GM23338 (cell line): ENCODE data around the gene RBM22. TPM values are rescaled to one million over a fixed set of nuclear protein-coding genes. Genes with fewer than 3 reads are reported as not detected.
"Not testable (repeated sequence)": the region's sequence is repeated elsewhere in the genome, so short reads cannot be mapped to it uniquely, and the experiment has no call there.

Source experiments
- ATAC-seq: fragments of 200-7000 bp; cut with Tn5 transposase; 3 replicates; pipeline ENCODE4 v1.9.1; 2020
- DNase-seq: peaks from one replicate; pipeline ENCODE4 v3.0.0-alpha.2; 2015; ENCODE audit warnings: low spot score
- H2AFZ ChIP-seq: fragments of 200-600 bp; sonication (generic); 2 replicates; pipeline ENCODE4 v1.8.0; 2016; ENCODE audit warnings: antibody characterized with exemption, mild to moderate bottlenecking, moderate library complexity
- H3F3A ChIP-seq: fragments of 200-600 bp; sonication (generic); replicated peaks from 2 replicates; pipeline ENCODE4 v1.8.0; 2017; ENCODE audit warnings: antibody characterized with exemption, mixed run types, low read depth
- H3K27ac ChIP-seq: fragments of 200-600 bp; sonication (generic); 2 replicates; pipeline ENCODE4 v1.6.1; 2016; ENCODE audit warnings: low read depth
- H3K27me3 ChIP-seq: fragments of 200-600 bp; sonication (generic); 2 replicates; pipeline ENCODE4 v1.8.0; 2016; ENCODE audit warnings: mild to moderate bottlenecking, mixed run types, moderate library complexity; ENCODE audit not compliant: insufficient read depth
- H3K36me3 ChIP-seq: fragments of 200-600 bp; sonication (generic); 2 replicates; pipeline ENCODE4 v1.8.0; 2016; ENCODE audit warnings: mild to moderate bottlenecking; ENCODE audit not compliant: insufficient read depth
- H3K4me1 ChIP-seq: fragments of 200-600 bp; sonication (generic); 2 replicates; pipeline ENCODE4 v1.8.0; 2016; ENCODE audit warnings: mild to moderate bottlenecking, moderate library complexity; ENCODE audit not compliant: insufficient read depth
- H3K4me2 ChIP-seq: fragments of 200-600 bp; sonication (generic); 2 replicates; pipeline ENCODE4 v1.7.1; 2017; ENCODE audit warnings: mixed run types
- H3K4me3 ChIP-seq: fragments of 200-600 bp; sonication (generic); 2 replicates; pipeline ENCODE4 v1.6.1; 2016; ENCODE audit warnings: mixed run types
- H3K79me2 ChIP-seq: fragments of 200-600 bp; sonication (generic); replicated peaks from 2 replicates; pipeline ENCODE4 v1.8.0; 2017; ENCODE audit warnings: mild to moderate bottlenecking; ENCODE audit not compliant: insufficient read depth
- H3K9me2 ChIP-seq: fragments of 200-600 bp; sonication (generic); 2 replicates; pipeline ENCODE4 v1.8.0; 2017; ENCODE audit not compliant: insufficient read depth
- H4K20me1 ChIP-seq: fragments of 200-600 bp; sonication (generic); replicated peaks from 2 replicates; pipeline ENCODE4 v1.8.0; 2017; ENCODE audit warnings: mild to moderate bottlenecking; ENCODE audit not compliant: insufficient read depth
- H3K27ac Mint-ChIP-seq: 2 replicates; pipeline ENCODE4 v1.8.0; 2020; ENCODE audit warnings: inconsistent platforms, mild to moderate bottlenecking, moderate library complexity, mixed read lengths
- H3K27me3 Mint-ChIP-seq: 3 replicates; pipeline ENCODE4 v1.8.0; 2022; ENCODE audit warnings: low read depth, mild to moderate bottlenecking, moderate library complexity, mixed read lengths, inconsistent platforms; ENCODE audit not compliant: insufficient read depth, poor library complexity
- H3K36me3 Mint-ChIP-seq: 3 replicates; pipeline ENCODE4 v1.8.0; 2021; ENCODE audit warnings: low read depth, mild to moderate bottlenecking, inconsistent platforms, moderate library complexity, mixed read lengths
- H3K4me1 Mint-ChIP-seq: 3 replicates; pipeline ENCODE4 v1.8.0; 2020; ENCODE audit warnings: mild to moderate bottlenecking, inconsistent platforms, mixed read lengths
- H3K4me3 Mint-ChIP-seq: 3 replicates; pipeline ENCODE4 v1.8.0; 2021; ENCODE audit warnings: moderate library complexity, mild to moderate bottlenecking, inconsistent platforms, mixed read lengths
- H3K9me3 Mint-ChIP-seq: 3 replicates; pipeline ENCODE4 v1.8.0; 2020; ENCODE audit warnings: moderate library complexity, mild to moderate bottlenecking, inconsistent platforms, mixed read lengths
- CREB1 ChIP-seq: fragments of 250-450 bp; sonication (Bioruptor Pico); IDR thresholded peaks from 2 replicates; pipeline ENCODE4 v1.5.0; 2020; ENCODE audit warnings: low read depth, mild to moderate bottlenecking, moderate library complexity
- EZH2phosphoT487 ChIP-seq: fragments of 200-600 bp; sonication (generic); IDR thresholded peaks from one replicate; pipeline ENCODE4 v1.8.1; 2018; ENCODE audit warnings: antibody characterized with exemption; ENCODE audit not compliant: unreplicated experiment
- NANOG ChIP-seq: IDR thresholded peaks from 2 replicates; pipeline ENCODE4 v1.6.1; 2016; ENCODE audit warnings: antibody characterized with exemption, borderline replicate concordance
- POLR2AphosphoS5 ChIP-seq: IDR thresholded peaks from 2 replicates; pipeline ENCODE4 v1.6.1; 2016; ENCODE audit warnings: antibody characterized with exemption, low read depth
- long read RNA-seq: library from polyadenylated mRNA; unstranded; transcript quantifications from one replicate; pipeline ENCODE4 v2.0.0, GENCODE V29; 2020; ENCODE audit not compliant: unreplicated experiment
- polyA plus RNA-seq: library from polyadenylated mRNA; unstranded; fragments of >200 nt; fragmentation: Nextera tagmentation; extraction: Ambion mirVana; gene quantifications from 2 replicates; pipeline ENCODE4 v1.2.1, GENCODE V29; 2016
- total RNA-seq: library from RNA; depleted of rRNA; stranded (reverse); fragments of >200 nt; shearing (Covaris generic); gene quantifications from 2 replicates; pipeline ENCODE4 v1.2.3, GENCODE V29; 2014; rRNA removed
- TF ChIP-seq, protein P1 (sequence below): IDR thresholded peaks from 2 replicates; pipeline ENCODE4 v1.6.1; 2016; ENCODE audit warnings: antibody characterized with exemption
- TF ChIP-seq, protein P2 (sequence below), 2 experiments: fragments of 200-600 bp in 1 of 2; sonication (generic) in 1 of 2; conservative IDR thresholded peaks; 2 replicates each; pipeline versions ENCODE4 v1.5.1 to v1.6.1; 2016 to 2017; ENCODE audit warnings: antibody characterized with exemption in 2 of 2, low read depth in 2 of 2, mild to moderate bottlenecking in 2 of 2, moderate library complexity in 1 of 2

The RBM22 gene
- total RNA-seq (30.7 and 32.3 TPM in 2 replicates), polyA plus RNA-seq (20.3 and 23.4 TPM in 2 replicates)
- long read RNA-seq, transcript RBM22-201 (11 exons, 2,342 nt) = major isoform, 7 of 13 reads
- long read RNA-seq, partial matches to known transcripts = 4 of 13 reads
- long read RNA-seq, other reads (novel, unspliced or antisense) = 1 of 13 reads

DNA sequence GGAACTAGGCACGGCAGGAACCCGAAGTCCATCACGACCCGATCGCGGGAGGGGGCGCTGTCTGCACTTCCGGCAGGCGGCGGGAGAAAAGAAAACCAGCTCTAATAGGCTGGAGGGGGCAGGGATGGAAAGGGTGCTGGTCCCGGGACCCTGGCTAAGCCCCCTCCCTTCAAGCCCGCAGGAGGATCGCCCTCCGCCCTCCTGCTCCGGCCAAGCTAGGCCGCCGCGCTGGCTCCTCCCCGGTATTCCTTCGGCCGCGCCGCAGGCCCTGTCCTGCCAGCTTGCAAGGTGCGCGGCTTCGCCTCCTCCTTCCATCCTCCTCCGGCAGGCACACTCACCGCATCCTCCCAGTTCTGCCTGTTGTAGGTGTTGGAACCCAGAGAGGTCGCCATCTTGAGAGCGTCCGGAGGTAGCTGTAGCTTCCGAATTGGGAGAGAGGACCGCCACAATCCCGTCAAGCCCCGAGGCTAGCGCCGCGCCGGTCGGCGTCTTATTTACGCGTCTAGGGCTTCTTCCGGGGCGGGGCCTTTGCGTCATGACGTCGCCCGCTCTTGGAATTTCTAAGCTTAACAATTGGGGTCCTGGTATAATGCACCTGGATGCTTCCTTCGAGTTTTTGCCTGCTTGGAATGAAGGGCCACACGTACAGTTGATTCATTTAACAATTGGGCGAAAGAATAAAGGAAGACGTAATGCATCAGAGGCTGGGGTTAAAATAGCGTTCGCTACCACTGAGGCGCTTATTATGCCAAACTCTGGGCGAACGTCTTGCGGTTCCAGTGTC is at the start of gene RBM22:
Gene RBM22 (minus strand): TSS at position 469 of the 784 bp plus-strand sequence. CDS start 77 bp downstream, at position 392.
- H3K79me2 ChIP-seq = peaks cover 18% of the 10 kb centered on the region
- peak within 1 kb of the TSS; percentile 84 for H3K4me3 ChIP-seq
- H3K9me2 ChIP-seq = no peaks in the 10 kb centered on the region
- peak within 1 kb of the TSS; percentile 97 for H3K27ac ChIP-seq
- H2AFZ ChIP-seq = 0 out of 2 replicates have a peak within 1 kb of the TSS, but pooled peaks have one; percentile 76
- peak; percentile 98 for DNase-seq
- peaks cover 4% of the 10 kb centered on the region; the same call in 1 of the 2 replicates for H4K20me1 ChIP-seq
- H3K4me3 Mint-ChIP-seq = no peak within 1 kb of the TSS; the same call in 2 of the 3 replicates
- H3K27me3 ChIP-seq = no peaks in the 10 kb centered on the region
- no peaks in the 10 kb centered on the region for H3F3A ChIP-seq
- H3K4me1 Mint-ChIP-seq = no peaks in the 10 kb centered on the region; the same call in 2 of the 3 replicates
- peak; percentile 96 for ATAC-seq
- H3K9me3 Mint-ChIP-seq = no peaks in the 10 kb centered on the region
- peaks cover 4% of the 10 kb centered on the region; the same call in 1 of the 2 replicates for H3K4me1 ChIP-seq
- H3K36me3 ChIP-seq = peaks cover 33% of the 10 kb centered on the region
- peaks cover 2% of the 10 kb centered on the region for H3K27me3 Mint-ChIP-seq
- H3K4me2 ChIP-seq = peak within 1 kb of the TSS; percentile 99
- H3K27ac Mint-ChIP-seq = no peak within 1 kb of the TSS
- TF ChIP-seq CREB1 (CRISPR knock-in tag) (peak; percentile 96), EZH2phosphoT487 (no peak), POLR2AphosphoS5 (peak; percentile 86)
- TF ChIP-seq, protein P1, sequence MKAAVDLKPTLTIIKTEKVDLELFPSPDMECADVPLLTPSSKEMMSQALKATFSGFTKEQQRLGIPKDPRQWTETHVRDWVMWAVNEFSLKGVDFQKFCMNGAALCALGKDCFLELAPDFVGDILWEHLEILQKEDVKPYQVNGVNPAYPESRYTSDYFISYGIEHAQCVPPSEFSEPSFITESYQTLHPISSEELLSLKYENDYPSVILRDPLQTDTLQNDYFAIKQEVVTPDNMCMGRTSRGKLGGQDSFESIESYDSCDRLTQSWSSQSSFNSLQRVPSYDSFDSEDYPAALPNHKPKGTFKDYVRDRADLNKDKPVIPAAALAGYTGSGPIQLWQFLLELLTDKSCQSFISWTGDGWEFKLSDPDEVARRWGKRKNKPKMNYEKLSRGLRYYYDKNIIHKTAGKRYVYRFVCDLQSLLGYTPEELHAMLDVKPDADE = peak; percentile 85
- TF ChIP-seq, protein P2, sequence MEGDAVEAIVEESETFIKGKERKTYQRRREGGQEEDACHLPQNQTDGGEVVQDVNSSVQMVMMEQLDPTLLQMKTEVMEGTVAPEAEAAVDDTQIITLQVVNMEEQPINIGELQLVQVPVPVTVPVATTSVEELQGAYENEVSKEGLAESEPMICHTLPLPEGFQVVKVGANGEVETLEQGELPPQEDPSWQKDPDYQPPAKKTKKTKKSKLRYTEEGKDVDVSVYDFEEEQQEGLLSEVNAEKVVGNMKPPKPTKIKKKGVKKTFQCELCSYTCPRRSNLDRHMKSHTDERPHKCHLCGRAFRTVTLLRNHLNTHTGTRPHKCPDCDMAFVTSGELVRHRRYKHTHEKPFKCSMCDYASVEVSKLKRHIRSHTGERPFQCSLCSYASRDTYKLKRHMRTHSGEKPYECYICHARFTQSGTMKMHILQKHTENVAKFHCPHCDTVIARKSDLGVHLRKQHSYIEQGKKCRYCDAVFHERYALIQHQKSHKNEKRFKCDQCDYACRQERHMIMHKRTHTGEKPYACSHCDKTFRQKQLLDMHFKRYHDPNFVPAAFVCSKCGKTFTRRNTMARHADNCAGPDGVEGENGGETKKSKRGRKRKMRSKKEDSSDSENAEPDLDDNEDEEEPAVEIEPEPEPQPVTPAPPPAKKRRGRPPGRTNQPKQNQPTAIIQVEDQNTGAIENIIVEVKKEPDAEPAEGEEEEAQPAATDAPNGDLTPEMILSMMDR (conservative IDR thresholded peaks at IDR 0.05; ENCODE audit: low read depth in 2 of 2) = peak; percentile 48 to 62
- H3K36me3 Mint-ChIP-seq = peaks cover 25% of the 10 kb centered on the region

DNA sequence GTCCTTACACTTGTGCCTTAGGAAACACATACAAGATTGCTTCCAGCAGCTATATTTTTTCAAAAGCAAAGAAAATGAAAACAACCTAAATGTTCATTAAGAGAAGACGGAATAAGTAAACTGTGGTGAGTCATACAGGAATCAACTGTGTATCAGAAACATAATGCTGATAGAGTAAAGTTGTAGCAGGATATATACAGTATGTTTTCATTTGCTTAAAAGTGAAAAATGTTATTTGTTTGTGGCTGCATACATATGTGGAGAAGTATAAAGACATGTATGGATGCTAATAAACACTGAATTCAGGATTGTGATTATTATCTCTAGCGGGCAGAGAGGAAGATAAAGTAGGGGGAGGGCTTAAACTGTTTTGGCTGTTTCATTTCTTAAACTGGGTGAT is 49.6 kb upstream of the RBM22 start:
- H3K36me3 ChIP-seq = peaks cover 14% of the 10 kb centered on the region
- H3K27me3 ChIP-seq = no peaks in the 10 kb centered on the region
- DNase-seq = no peak
- H4K20me1 ChIP-seq = no peaks in the 10 kb centered on the region
- no peaks in the 10 kb centered on the region for H3F3A ChIP-seq
- H3K4me2 ChIP-seq = no peak overlapping the region
- no peak for ATAC-seq
- H2AFZ ChIP-seq = no peak overlapping the region
- H3K9me2 ChIP-seq = no peaks in the 10 kb centered on the region
- H3K27me3 Mint-ChIP-seq = no peaks in the 10 kb centered on the region
- H3K4me3 Mint-ChIP-seq = no peak overlapping the region
- peaks cover 51% of the 10 kb centered on the region for H3K36me3 Mint-ChIP-seq
- TF ChIP-seq, protein P2 (conservative IDR thresholded peaks at IDR 0.05; ENCODE audit: low read depth in 2 of 2) = no peak
- TF ChIP-seq NANOG (no peak), POLR2AphosphoS5 (no peak)
- H3K4me1 ChIP-seq = no peaks in the 10 kb centered on the region
- peaks cover 32% of the 10 kb centered on the region for H3K79me2 ChIP-seq
- H3K4me1 Mint-ChIP-seq = no peaks in the 10 kb centered on the region
- no peak overlapping the region for H3K4me3 ChIP-seq
- H3K27ac ChIP-seq = no peak overlapping the region
- no peak overlapping the region for H3K27ac Mint-ChIP-seq
- H3K9me3 Mint-ChIP-seq = peaks cover 3% of the 10 kb centered on the region; the same call in 1 of the 3 replicates

DNA sequence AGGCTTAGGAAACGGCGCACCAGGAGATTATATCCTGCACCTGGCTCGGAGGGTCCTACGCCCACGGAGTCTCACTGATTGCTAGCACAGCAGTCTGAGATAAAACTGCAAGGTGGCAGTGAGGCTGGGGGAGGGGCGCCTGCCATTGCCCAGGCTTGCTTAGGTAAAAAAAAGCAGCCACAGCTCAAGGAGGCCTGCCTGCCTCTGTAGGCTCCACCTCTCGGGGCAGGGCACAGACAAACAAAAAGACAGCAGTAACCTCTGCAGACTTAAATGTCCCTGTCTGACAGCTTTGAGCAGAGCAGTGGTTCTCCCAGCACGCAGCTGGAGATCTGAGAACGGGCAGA is 42.3 kb upstream of the RBM22 start:
- H3K36me3 ChIP-seq, H3K27ac Mint-ChIP-seq, H4K20me1 ChIP-seq, H3K27me3 Mint-ChIP-seq, H3K27me3 ChIP-seq, ATAC-seq, H2AFZ ChIP-seq, H3F3A ChIP-seq, H3K4me3 Mint-ChIP-seq, H3K9me2 ChIP-seq, DNase-seq, H3K4me2 ChIP-seq, H3K27ac ChIP-seq, H3K4me3 ChIP-seq: not testable (repeated sequence)
- peaks cover 47% of the 10 kb centered on the region for H3K36me3 Mint-ChIP-seq
- peaks cover 15% of the 10 kb centered on the region for H3K4me1 Mint-ChIP-seq
- H3K9me3 Mint-ChIP-seq = peaks cover 25% of the 10 kb centered on the region
- peaks cover 10% of the 10 kb centered on the region for H3K4me1 ChIP-seq
- H3K79me2 ChIP-seq = peaks cover 72% of the 10 kb centered on the region

DNA sequence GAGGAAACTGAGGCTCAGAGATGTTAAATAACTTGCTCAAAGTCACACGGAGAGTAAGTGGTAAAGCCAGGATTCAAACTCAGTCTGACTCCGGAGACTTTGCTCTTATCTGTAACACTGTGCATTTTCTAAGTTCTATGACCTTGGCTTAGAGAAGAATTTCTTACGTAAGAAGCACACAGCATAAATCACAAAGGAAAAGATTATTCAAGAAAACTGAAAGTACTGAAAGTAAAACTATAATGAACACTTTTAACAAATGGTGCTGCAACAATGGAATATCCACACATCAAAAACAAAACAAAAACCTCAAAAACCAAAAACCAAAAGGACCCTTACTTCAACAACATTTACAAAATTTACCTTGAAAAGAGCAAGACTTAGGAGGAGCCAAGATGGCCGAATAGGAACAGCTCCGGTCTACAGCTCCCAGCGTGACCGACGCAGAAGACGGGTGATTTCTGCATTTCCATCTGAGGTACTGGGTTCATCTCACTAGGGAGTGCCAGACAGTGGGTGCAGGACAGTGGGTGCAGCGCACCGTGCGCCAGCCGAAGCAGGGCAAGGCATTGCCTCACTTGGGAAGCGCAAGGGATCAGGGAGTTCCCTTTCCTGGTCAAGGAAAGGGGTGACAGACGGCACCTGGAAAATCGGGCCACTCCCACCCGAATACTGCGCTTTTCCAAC is 41.7 kb upstream of the RBM22 start:
- H3K9me2 ChIP-seq, H3K27me3 ChIP-seq, H3K4me3 ChIP-seq, H3K27ac ChIP-seq, H2AFZ ChIP-seq, H3K4me3 Mint-ChIP-seq, DNase-seq, H3F3A ChIP-seq, ATAC-seq, H3K4me2 ChIP-seq, H3K27me3 Mint-ChIP-seq, H3K36me3 ChIP-seq, H3K27ac Mint-ChIP-seq, H4K20me1 ChIP-seq: not testable (repeated sequence)
- peaks cover 20% of the 10 kb centered on the region for H3K4me1 Mint-ChIP-seq
- H3K9me3 Mint-ChIP-seq = peaks cover 25% of the 10 kb centered on the region
- H3K4me1 ChIP-seq = peaks cover 16% of the 10 kb centered on the region
- peaks cover 45% of the 10 kb centered on the region for H3K36me3 Mint-ChIP-seq
- peaks cover 78% of the 10 kb centered on the region for H3K79me2 ChIP-seq
